Mesothelial cell of epicardium (in vitro differentiated cells): ENCODE measurements around the gene TERB2. TPM values are rescaled to one million over a fixed set of nuclear protein-coding genes. Genes with fewer than 3 reads are reported as not detected.

Experiments used
- DNase-seq, 2 experiments: peaks; one replicate each; pipeline ENCODE4 v3.0.0; 2021; ENCODE audit warnings: low spot score in 2 of 2; ENCODE audit not compliant: unreplicated experiment in 2 of 2
- H3K27ac Mint-ChIP-seq: 2 replicates; pipeline ENCODE4 v1.8.0; 2021; ENCODE audit warnings: mixed read lengths
- H3K27me3 Mint-ChIP-seq: 2 replicates; pipeline ENCODE4 v1.8.0; 2021; ENCODE audit warnings: low read depth, mixed read lengths
- H3K36me3 Mint-ChIP-seq: 2 replicates; pipeline ENCODE4 v1.8.0; 2021; ENCODE audit warnings: mixed read lengths
- H3K4me1 Mint-ChIP-seq: 2 replicates; pipeline ENCODE4 v1.8.0; 2021; ENCODE audit warnings: mixed read lengths
- H3K4me3 Mint-ChIP-seq: 2 replicates; pipeline ENCODE4 v1.8.0; 2021; ENCODE audit warnings: mild to moderate bottlenecking, moderate library complexity, mixed read lengths
- H3K9me3 Mint-ChIP-seq: 2 replicates; pipeline ENCODE4 v1.8.0; 2021; ENCODE audit warnings: mixed read lengths
- CTCF ChIP-seq: fragments of 200-600 bp; sonication (generic); IDR thresholded peaks from one replicate; pipeline ENCODE4 v1.5.0; 2021; ENCODE audit warnings: antibody characterized with exemption; ENCODE audit not compliant: unreplicated experiment
- total RNA-seq: library from RNA; stranded (reverse); gene quantifications from 3 replicates; pipeline ENCODE4 v1.2.1, GENCODE V29; 2021

Gene TERB2
- total RNA-seq, 1 donor from 2014 or later: not detected

GRCh38 chr15:45027220-45027619 lies 70.7 kb downstream of the TERB2 start:
- no peak for TF ChIP-seq CTCF
- Mint-ChIP-seq H3K27ac (no peak overlapping the region), H3K9me3 (peaks cover 5% of the 10 kb centered on the region), H3K36me3 (peaks cover 18% of the 10 kb centered on the region), H3K4me1 (peaks cover 12% of the 10 kb centered on the region), H3K27me3 (no peaks in the 10 kb centered on the region), H3K4me3 (no peak overlapping the region)
- no peak for DNase-seq

Other genes starting within 250 kb of the TERB2 start
- gene PATL2, start 245.4 kb upstream of the TERB2 start, total RNA-seq: 0.66 to 1.3 TPM (median 1.1 TPM) in 3 replicates
- gene B2M, start 245.2 kb upstream of the TERB2 start, total RNA-seq: 237 to 256 TPM (median 240 TPM) in 3 replicates
- 16.2 to 19.6 TPM (median 17.5 TPM) in 3 replicates for gene TRIM69, start 220.2 kb upstream of the TERB2 start, total RNA-seq
- gene SORD, start 66.5 kb downstream of the TERB2 start, total RNA-seq: 32.6 to 36.1 TPM (median 34.5 TPM) in 3 replicates
- gene DUOX2, start 157.5 kb downstream of the TERB2 start, total RNA-seq: 1.5 to 2.3 TPM (median 1.6 TPM) in 3 replicates
- gene DUOXA2, start 157.6 kb downstream of the TERB2 start, total RNA-seq: not detected in 3 replicates
- gene DUOXA1, start 173.2 kb downstream of the TERB2 start, total RNA-seq: 5.8 to 7.5 TPM (median 6.6 TPM) in 3 replicates
- 6.8 to 7.9 TPM (median 7.2 TPM) in 3 replicates for gene DUOX1, start 173.3 kb downstream of the TERB2 start, total RNA-seq
- gene SHF, start 231.3 kb downstream of the TERB2 start, total RNA-seq: 31.1 to 34.6 TPM (median 31.8 TPM) in 3 replicates